Transverse colon (tissue), 3 donors: Measurements from ENCODE around the gene C2orf68.

Experiments
- POLR2A ChIP-seq: fragments of 450-650 bp; IDR thresholded peaks from one replicate; pipeline ENCODE4 v1.6.1; 2016; ENCODE audit warnings: antibody characterized with exemption, mild to moderate bottlenecking, moderate library complexity
- TF ChIP-seq, protein P1 (sequence below), 5 experiments: fragments of 200-600 bp in 3 of 5; fragments of 450-650 bp in 2 of 5; sonication (generic) in 3 of 5; IDR thresholded peaks; 1 replicate in 2 of 5; 2 replicates in 3 of 5; pipeline ENCODE4 v1.5.1; 2016 to 2017; ENCODE audit warnings: antibody characterized with exemption in 5 of 5, inconsistent platforms in 3 of 5, mild to moderate bottlenecking in 2 of 5, moderate library complexity in 1 of 5

DNA sequence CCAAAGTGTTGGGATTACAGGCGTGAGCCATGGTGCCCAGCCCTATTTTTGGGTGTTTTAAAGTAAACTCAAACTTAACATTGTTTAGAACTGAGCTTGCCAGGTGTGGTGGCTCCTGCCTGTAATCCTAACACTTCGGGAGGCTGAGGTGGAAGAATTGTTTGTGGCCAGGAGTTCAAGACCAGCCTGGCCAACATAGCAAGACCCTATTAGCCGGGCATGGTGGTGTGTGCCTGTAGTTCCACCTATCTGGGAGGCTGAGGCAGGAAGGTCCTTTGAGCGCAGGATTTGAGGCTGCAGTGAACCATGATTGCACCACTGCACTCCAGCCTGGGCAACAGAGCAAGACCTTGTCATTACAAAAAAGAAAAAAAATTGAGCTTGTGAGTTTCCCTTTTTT lies 38.6 kb upstream of the C2orf68 start:
- TF ChIP-seq, protein P1, sequence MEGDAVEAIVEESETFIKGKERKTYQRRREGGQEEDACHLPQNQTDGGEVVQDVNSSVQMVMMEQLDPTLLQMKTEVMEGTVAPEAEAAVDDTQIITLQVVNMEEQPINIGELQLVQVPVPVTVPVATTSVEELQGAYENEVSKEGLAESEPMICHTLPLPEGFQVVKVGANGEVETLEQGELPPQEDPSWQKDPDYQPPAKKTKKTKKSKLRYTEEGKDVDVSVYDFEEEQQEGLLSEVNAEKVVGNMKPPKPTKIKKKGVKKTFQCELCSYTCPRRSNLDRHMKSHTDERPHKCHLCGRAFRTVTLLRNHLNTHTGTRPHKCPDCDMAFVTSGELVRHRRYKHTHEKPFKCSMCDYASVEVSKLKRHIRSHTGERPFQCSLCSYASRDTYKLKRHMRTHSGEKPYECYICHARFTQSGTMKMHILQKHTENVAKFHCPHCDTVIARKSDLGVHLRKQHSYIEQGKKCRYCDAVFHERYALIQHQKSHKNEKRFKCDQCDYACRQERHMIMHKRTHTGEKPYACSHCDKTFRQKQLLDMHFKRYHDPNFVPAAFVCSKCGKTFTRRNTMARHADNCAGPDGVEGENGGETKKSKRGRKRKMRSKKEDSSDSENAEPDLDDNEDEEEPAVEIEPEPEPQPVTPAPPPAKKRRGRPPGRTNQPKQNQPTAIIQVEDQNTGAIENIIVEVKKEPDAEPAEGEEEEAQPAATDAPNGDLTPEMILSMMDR (IDR thresholded peaks at IDR 0.05) = no peak
- TF ChIP-seq POLR2A = no peak
